Endothelial cell of umbilical vein (primary cell): Measurements from ENCODE around the gene KCNH6. TPM values are rescaled to one million over a fixed set of nuclear protein-coding genes. Genes with fewer than 3 reads are reported as not detected.

Experiments
- BruUV-seq: library from RNA; stranded (reverse); fragments of 400-500 nt; replicated peaks from 2 replicates; lab custom pipeline; 2021; lab: Mats Ljungman, UMichigan
- CTCF ChIA-PET: fragments of 300-600, 350-600 bp; sonication (Branson Sonifier 250); formaldehyde crosslinking; loops from one replicate; lab custom pipeline; 2021; ENCODE audit warnings: antibody characterized with exemption, inconsistent platforms; lab: Charles Lee
- POLR2A ChIA-PET: fragments of 300-600, 350-600 bp; sonication (Branson Sonifier 250); formaldehyde crosslinking; loops from one replicate; lab custom pipeline; 2021; ENCODE audit warnings: antibody characterized with exemption, inconsistent platforms; lab: Charles Lee
- DNase-seq: peaks from one replicate; pipeline ENCODE4 v3.0.0-alpha.2; 2011; ENCODE audit warnings: low read depth, low spot score
- FAIRE-seq: peaks from 2 replicates; lab custom pipeline; 2011; peaks lifted over from hg19 to GRCh38; lab: Jason Lieb, UNC
- H2AFZ ChIP-seq: 2 replicates; pipeline ENCODE4 v1.6.0; 2012; ENCODE audit warnings: low read depth, low read length, control low read depth, inconsistent platforms
- H3K27ac ChIP-seq: 2 replicates; pipeline ENCODE4 v1.5.1; 2011; ENCODE audit warnings: low read depth, mild to moderate bottlenecking, control low read depth, low read length, moderate library complexity; ENCODE audit not compliant: insufficient read depth
- H3K27me3 ChIP-seq, 2 experiments: 2 replicates each; pipeline versions ENCODE4 v1.6.0 to v1.6.1; 2011; ENCODE audit warnings: low read length in 2 of 2, mixed read lengths in 1 of 2; ENCODE audit not compliant: control insufficient read depth in 2 of 2, insufficient read depth in 2 of 2
- H3K36me3 ChIP-seq, 2 experiments: 2 replicates in 1 of 2; 3 replicates in 1 of 2; pipeline ENCODE4 v1.5.1; 2011; ENCODE audit warnings: low read length in 2 of 2, mild to moderate bottlenecking in 1 of 2, moderate library complexity in 1 of 2; ENCODE audit not compliant: control insufficient read depth in 2 of 2, insufficient read depth in 2 of 2; ENCODE audit errors: extremely low read depth in 1 of 2
- H3K4me1 ChIP-seq: 3 replicates; pipeline ENCODE4 v1.5.1; 2011; ENCODE audit warnings: mild to moderate bottlenecking, low read length; ENCODE audit not compliant: control insufficient read depth, insufficient read depth; ENCODE audit errors: extremely low read depth
- H3K4me2 ChIP-seq: 2 replicates; pipeline ENCODE4 v1.6.1; 2011; ENCODE audit warnings: low read length, control low read depth, mixed read lengths; ENCODE audit not compliant: insufficient read depth
- H3K4me3 ChIP-seq, 3 experiments: fragments of 200-600 bp in 1 of 3; sonication (generic), shearing (Covaris generic) in 1 of 3; replicated peaks in 1 of 3; 2 replicates each; pipeline ENCODE4 v1.5.1; 2011 to 2016; ENCODE audit warnings: control low read depth in 3 of 3, low read length in 3 of 3, mild to moderate bottlenecking in 2 of 3, inconsistent platforms in 1 of 3, low read depth in 1 of 3, moderate library complexity in 1 of 3; ENCODE audit not compliant: insufficient read depth in 1 of 3
- H3K79me2 ChIP-seq: 2 replicates; pipeline ENCODE4 v1.6.0; 2012; ENCODE audit warnings: low read length, inconsistent platforms; ENCODE audit not compliant: control insufficient read depth, insufficient read depth
- H3K9ac ChIP-seq: replicated peaks from 2 replicates; pipeline ENCODE3; 2011; ENCODE audit warnings: low read length, control low read depth; ENCODE audit not compliant: insufficient read depth; ENCODE audit errors: extremely low read depth
- H3K9me1 ChIP-seq: replicated peaks from 3 replicates; pipeline ENCODE4 v1.6.0; 2011; ENCODE audit warnings: mild to moderate bottlenecking, low read length; ENCODE audit not compliant: control insufficient read depth, insufficient read depth; ENCODE audit errors: extremely low read depth
- H3K9me3 ChIP-seq: replicated peaks from 2 replicates; pipeline ENCODE4 v1.5.1; 2012; ENCODE audit warnings: low read length, inconsistent platforms; ENCODE audit not compliant: control insufficient read depth, insufficient read depth
- H4K20me1 ChIP-seq: replicated peaks from 2 replicates; pipeline ENCODE3; 2011; ENCODE audit warnings: mild to moderate bottlenecking, low read length; ENCODE audit not compliant: control insufficient read depth, insufficient read depth; ENCODE audit errors: extremely low read depth
- CTCF ChIP-seq, 2 donors: IDR thresholded peaks; 1 replicate in 1 of 2; 2 replicates in 1 of 2; pipeline ENCODE4 v1.5.1; 2011; ENCODE audit warnings: low read length in 2 of 2, mild to moderate bottlenecking in 2 of 2, moderate library complexity in 2 of 2, control low read depth in 1 of 2, inconsistent platforms in 1 of 2, low read depth in 1 of 2; ENCODE audit not compliant: insufficient read depth in 1 of 2; ENCODE audit errors: extremely low read depth in 1 of 2
- EZH2 ChIP-seq: IDR thresholded peaks from 2 replicates; pipeline ENCODE4 v1.6.1; 2012; ENCODE audit warnings: borderline replicate concordance, low read depth, mild to moderate bottlenecking, moderate library complexity, low read length, inconsistent platforms; ENCODE audit not compliant: severe bottlenecking
- FOS ChIP-seq: IDR thresholded peaks from 2 replicates; pipeline ENCODE4 v1.6.1; 2011; ENCODE audit warnings: mild to moderate bottlenecking, low read length, moderate library complexity, borderline replicate concordance; ENCODE audit not compliant: insufficient read depth
- GATA2 ChIP-seq: IDR thresholded peaks from 2 replicates; pipeline ENCODE4 v1.7.0; 2011; ENCODE audit warnings: low read depth, mild to moderate bottlenecking, moderate library complexity, mixed read lengths, low read length; ENCODE audit not compliant: insufficient read length, insufficient read depth
- JUN ChIP-seq: IDR thresholded peaks from 2 replicates; pipeline ENCODE4 v1.6.1; 2011; ENCODE audit warnings: borderline replicate concordance, low read depth; ENCODE audit not compliant: insufficient read length, insufficient read depth
- MAX ChIP-seq: IDR thresholded peaks from 2 replicates; pipeline ENCODE4 v1.6.1; 2011; ENCODE audit not compliant: insufficient read depth, insufficient read length
- MYC ChIP-seq: IDR thresholded peaks from one replicate; pipeline ENCODE4 v1.6.1; 2011; ENCODE audit warnings: mild to moderate bottlenecking, low read depth, low read length
- POLR2A ChIP-seq: IDR thresholded peaks from 2 replicates; pipeline ENCODE4 v1.6.1; 2012; ENCODE audit warnings: low read depth, mild to moderate bottlenecking, control low read depth, low read length
- POLR2AphosphoS5 ChIP-seq: IDR thresholded peaks from 2 replicates; pipeline ENCODE4 v1.6.1; 2012; ENCODE audit warnings: low read depth, mild to moderate bottlenecking, control low read depth, low read length, moderate library complexity; ENCODE audit not compliant: insufficient read depth
- dilution Hi-C: fragments of 300-500 bp; cut with MboI; formaldehyde crosslinking; loops from one replicate; pipeline ENCODE4 v1.15.0; 2019; ENCODE audit warnings: low sequenced_read_pairs; ENCODE audit not compliant: extremely low pct_ligation_motif_present
- intact Hi-C: fragments of 100-400 bp; cut with micrococcal nuclease; formaldehyde crosslinking; loops from one replicate; pipeline ENCODE4 v1.10.0; 2022
- polyA plus RNA-seq, 4 experiments: library from polyadenylated mRNA; depleted of rRNA in 3 of 4; stranded (reverse) in 3 of 4; unstranded in 1 of 4; fragments of >200 nt; gene quantifications; 2 replicates each; pipeline versions ENCODE4 v1.2.1 to v1.2.3, GENCODE V29; 2011 to 2012; ENCODE audit warnings: missing spikeins in 1 of 4
- total RNA-seq: library from RNA; stranded (reverse); gene quantifications from 2 replicates; pipeline ENCODE4 v1.2.3, GENCODE V29; 2021

The KCNH6 gene
- total and polyA plus RNA-seq, 2 donors (not counting 3 experiments of a cell fraction or from before 2014, with no cell fraction given): 0.07 TPM; not detected in 1

GRCh38 chr17:63552211-63552610, 29.1 kb downstream of the KCNH6 start:
- ChIA-PET POLR2A (interaction anchor here (0.7 kb wide), 1 partner anchor 93 kb away, joined by 6 read pairs; no protein-coding TSS in a partner anchor), CTCF (interaction anchor here (1.2 to 2.6 kb wide), 6 partner anchors 9 to 70 kb away, joined by 4 to 12 read pairs (median 6); partner anchors contain the start of gene MAP3K3)
- H3K9me3 ChIP-seq: no peaks in the 10 kb centered on the region
- DNase-seq (peak; percentile 13), FAIRE-seq (peak; percentile 42)
- H4K20me1 ChIP-seq: peaks cover 18% of the 10 kb centered on the region
- H3K9me1 ChIP-seq: no peaks in the 10 kb centered on the region
- dilution Hi-C loops: no loop called here
- no peak overlapping the region for H2AFZ ChIP-seq
- H3K4me3 ChIP-seq: peak overlapping the region in 2 of 3 experiments; percentile 64 to 77
- peak overlapping the region; percentile 23 for H3K9ac ChIP-seq
- H3K27me3 ChIP-seq: no peaks in the 10 kb centered on the region
- H3K27ac ChIP-seq: no peak overlapping the region
- H3K4me1 ChIP-seq: peaks cover 14% of the 10 kb centered on the region
- TF ChIP-seq EZH2 (no peak), POLR2A (no peak), MAX (no peak), POLR2AphosphoS5 (no peak), JUN (no peak), CTCF (IDR thresholded peaks at IDR 0.05; ENCODE audit: extremely low read depth in 1 of 2, insufficient read depth in 1 of 2, low read depth in 1 of 2, low read length in 2 of 2) (no peak), MYC (no peak), FOS (no peak), GATA2 (no peak)
- BruUV-seq: no TSS peak
- H3K36me3 ChIP-seq: no peaks in the 10 kb centered on the region
- H3K79me2 ChIP-seq: peaks cover 66% of the 10 kb centered on the region
- intact Hi-C loops: loop anchor here (5.0 kb wide), 1 partner anchor 125 kb away; no protein-coding TSS in a partner anchor
- peak overlapping the region; percentile 83 for H3K4me2 ChIP-seq
